Upper lobe of left lung (tissue), 4 donors: ENCODE measurements around the gene BIRC7.

Source experiments
- CTCF ChIP-seq, 6 experiments: fragments of 450-650 bp in 4 of 6; fragments of 200-600 bp in 2 of 6; sonication (generic) in 2 of 6; IDR thresholded peaks; one replicate each; pipeline ENCODE4 v1.5.1; 2016 to 2019; ENCODE audit warnings: antibody characterized with exemption in 6 of 6
- POLR2A ChIP-seq, 4 donors: fragments of 450-650 bp; IDR thresholded peaks; one replicate each; pipeline ENCODE4 v1.5.1; 2016 to 2017; ENCODE audit warnings: antibody characterized with exemption in 4 of 4, mild to moderate bottlenecking in 2 of 4
- POLR2AphosphoS5 ChIP-seq, 2 donors: sonication (generic); formaldehyde crosslinking; IDR thresholded peaks; one replicate each; pipeline ENCODE4 v1.5.1; 2017; ENCODE audit warnings: antibody characterized with exemption in 2 of 2

- TF ChIP-seq CTCF (IDR thresholded peaks at IDR 0.05), result no peak
- no peak for TF ChIP-seq POLR2A (IDR thresholded peaks at IDR 0.05)
- TF ChIP-seq POLR2AphosphoS5 (IDR thresholded peaks at IDR 0.05), result no peak
Measured at GRCh38 chr20:63238514-63239125, 2.9 kb downstream of the BIRC7 start.
